SK-N-SH treated with all-trans-retinoic acid at 6 μM for 48 hours (cell line): ENCODE measurements around the gene MAMSTR.

Experiments used
- BACH2 ChIP-seq: fragments of 250-450 bp; sonication (Bioruptor Pico); IDR thresholded peaks from 2 replicates; pipeline ENCODE4 v1.9.0; 2021; ENCODE audit warnings: mild to moderate bottlenecking, borderline replicate concordance
- PPARA ChIP-seq: fragments of 250-450 bp; sonication (Bioruptor Pico); IDR thresholded peaks from 2 replicates; pipeline ENCODE4 v1.5.0; 2020; ENCODE audit warnings: mild to moderate bottlenecking, borderline replicate concordance
- TCF4 ChIP-seq: fragments of 250-450 bp; sonication (Bioruptor Pico); IDR thresholded peaks from 2 replicates; pipeline ENCODE4 v1.8.0; 2021; ENCODE audit warnings: mild to moderate bottlenecking, moderate library complexity, borderline replicate concordance
- ZFP30 ChIP-seq: fragments of 450-650 bp; formaldehyde crosslinking; IDR thresholded peaks from 2 replicates; pipeline ENCODE4 v1.5.0; 2022; ENCODE audit warnings: mild to moderate bottlenecking, moderate library complexity

DNA sequence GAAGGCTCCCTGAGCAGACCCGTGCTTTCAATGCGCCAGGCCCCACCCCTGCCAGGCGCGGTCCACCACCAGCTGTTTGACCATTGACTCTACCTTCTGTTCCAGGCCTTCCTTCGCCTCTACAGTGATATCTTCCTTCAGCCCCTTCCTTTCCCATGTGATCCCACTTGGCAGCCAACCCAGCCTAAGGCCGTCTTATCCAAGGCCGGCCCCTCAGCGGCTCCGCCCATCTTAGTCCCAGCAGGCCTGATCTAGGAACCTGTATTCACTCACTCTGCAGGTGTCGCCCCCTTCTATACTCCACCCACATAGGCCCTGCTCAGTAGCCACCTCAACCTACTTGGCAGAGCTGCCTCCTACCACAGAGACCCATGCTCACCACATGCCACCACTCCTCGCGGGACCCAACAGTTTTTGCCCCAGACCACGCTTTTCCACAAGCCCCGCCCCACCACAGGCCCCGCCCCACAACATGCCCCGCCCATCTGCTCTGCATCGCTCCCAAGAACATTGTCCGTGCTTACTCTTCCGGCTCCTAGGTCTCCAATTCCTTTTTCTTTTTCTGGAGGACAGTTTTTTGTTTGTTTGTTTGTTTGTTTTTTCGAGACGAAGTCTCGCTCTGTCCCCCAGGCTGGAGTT is 18.0 kb upstream of the MAMSTR start:
- no peak for TF ChIP-seq TCF4 (CRISPR knock-in tag)
- TF ChIP-seq PPARA (CRISPR knock-in tag): no peak
- TF ChIP-seq ZFP30 (CRISPR knock-in tag): no peak
- TF ChIP-seq BACH2 (CRISPR knock-in tag): no peak
